Activated CD8-positive, alpha-beta memory T cell treated with anti-CD3 and anti-CD28 coated beads, Interleukin-2, amount 50 U/mL, for 48 hours (primary cell): ENCODE data around the gene C3orf20.

Source experiments
- DNase-seq: peaks from one replicate; pipeline ENCODE4 v3.0.0-alpha.2; 2020

C3orf20 gene

GRCh38 chr3:14779069-14779685 is 104.2 kb downstream of the C3orf20 start:
- DNase-seq, result no peak

GRCh38 chr3:14780927-14781507 is 106.1 kb downstream of the C3orf20 start:
- DNase-seq, result peak; percentile 67

GRCh38 chr3:14783480-14784086 is 108.6 kb downstream of the C3orf20 start:
- DNase-seq, result no peak

- no peak for DNase-seq
These were observed 109.2 kb downstream of the C3orf20 start for GRCh38 chr3:14784087-14784681.

- no peak for DNase-seq
These were observed 110.5 kb downstream of the C3orf20 start for GRCh38 chr3:14785207-14786155.

- DNase-seq, result no peak
These were observed 111.4 kb downstream of the C3orf20 start for GRCh38 chr3:14786369-14786768.

GRCh38 chr3:14787630-14788029 is 112.7 kb downstream of the C3orf20 start:
- DNase-seq, result no peak

GRCh38 chr3:14788644-14789043 is 113.7 kb downstream of the C3orf20 start:
- DNase-seq, result no peak

GRCh38 chr3:14789221-14789620 is 114.3 kb downstream of the C3orf20 start:
- DNase-seq, result no peak

- no peak for DNase-seq
These were observed 114.8 kb downstream of the C3orf20 start for GRCh38 chr3:14789640-14790285.

- peak; percentile 77 for DNase-seq
These were observed 116.5 kb downstream of the C3orf20 start for GRCh38 chr3:14791343-14791945.

- no peak for DNase-seq
These were observed 117.8 kb downstream of the C3orf20 start for GRCh38 chr3:14792691-14793121.

GRCh38 chr3:14793126-14793857 is 118.4 kb downstream of the C3orf20 start:
- DNase-seq, result no peak

GRCh38 chr3:14793858-14794234 is 118.9 kb downstream of the C3orf20 start:
- DNase-seq, result no peak

GRCh38 chr3:14794435-14794834 is 119.5 kb downstream of the C3orf20 start:
- no peak for DNase-seq

GRCh38 chr3:14795996-14796395 is 121.1 kb downstream of the C3orf20 start:
- no peak for DNase-seq

- no peak for DNase-seq
These were observed 121.6 kb downstream of the C3orf20 start for GRCh38 chr3:14796403-14797077.

GRCh38 chr3:14797731-14798130 is 122.8 kb downstream of the C3orf20 start:
- no peak for DNase-seq

GRCh38 chr3:14798231-14798630 is 123.3 kb downstream of the C3orf20 start:
- DNase-seq, result no peak

GRCh38 chr3:14799146-14799545 is 124.2 kb downstream of the C3orf20 start:
- DNase-seq, result no peak

- DNase-seq, result no peak
These were observed 126.1 kb downstream of the C3orf20 start for GRCh38 chr3:14801031-14801430.
